ENCODE data around the gene DOK5. TPM values are rescaled to one million over a fixed set of nuclear protein-coding genes. Genes with fewer than 3 reads are reported as not detected.

The DOK5 gene
- total RNA-seq, 1 donor from 2014 or later, result 3.0 TPM

GRCh38 chr20:54698373-54698772, 223.0 kb downstream of the DOK5 start:
- intact Hi-C loops (cut with DNase I), result no loop called here
- ATAC-seq (no peak), DNase-seq (ENCODE audit: missing footprints) (no peak)
